CD4-positive, CD25-positive, alpha-beta regulatory T cell (primary cell): Measurements from ENCODE around the gene MINAR2. TPM values are rescaled to one million over a fixed set of nuclear protein-coding genes. Genes with fewer than 3 reads are reported as not detected.

Experiments
- ATAC-seq, 2 donors: fragments of 150-1000 bp; cut with Tn5 transposase; one replicate each; pipeline ENCODE4 v1.10.0; 2021; ENCODE audit warnings: low read depth in 2 of 2, moderate number of reproducible peaks in 2 of 2, moderate library complexity in 1 of 2
- DNase-seq, 3 donors: peaks; one replicate each; pipeline versions ENCODE4 v3.0.0 to v3.0.0-alpha.2; 2012 to 2022; ENCODE audit warnings: mixed read lengths in 1 of 3
- H3K27ac ChIP-seq: one replicate; pipeline ENCODE4 v1.7.0; 2013; ENCODE audit warnings: mild to moderate bottlenecking, low read length; ENCODE audit not compliant: insufficient read depth, poor library complexity, severe bottlenecking
- H3K27me3 ChIP-seq: one replicate; pipeline ENCODE4 v1.7.0; 2013; ENCODE audit warnings: low read length; ENCODE audit not compliant: control insufficient read depth, insufficient read depth
- H3K36me3 ChIP-seq: one replicate; pipeline ENCODE4 v1.7.0; 2013; ENCODE audit warnings: mild to moderate bottlenecking, low read length, moderate library complexity; ENCODE audit not compliant: control insufficient read depth, insufficient read depth
- H3K4me1 ChIP-seq: 2 replicates; pipeline ENCODE4 v1.7.0; 2013; ENCODE audit warnings: mild to moderate bottlenecking, low read length; ENCODE audit not compliant: insufficient read depth, control insufficient read depth, poor library complexity, severe bottlenecking
- H3K4me3 ChIP-seq: one replicate; pipeline ENCODE4 v1.7.0; 2013; ENCODE audit warnings: low read depth, mild to moderate bottlenecking, low read length, moderate library complexity
- H3K9me3 ChIP-seq, 2 experiments: 1 replicate in 1 of 2; 2 replicates in 1 of 2; pipeline ENCODE4 v1.7.0; 2013; ENCODE audit warnings: low read length in 2 of 2, mild to moderate bottlenecking in 1 of 2, moderate library complexity in 1 of 2; ENCODE audit not compliant: control insufficient read depth in 2 of 2
- H3K27ac Mint-ChIP-seq, 3 donors: one replicate each; pipeline ENCODE4 v1.8.0; 2020 to 2022; ENCODE audit warnings: mild to moderate bottlenecking in 3 of 3, mixed read lengths in 3 of 3, moderate library complexity in 2 of 3
- H3K27me3 Mint-ChIP-seq: one replicate; pipeline ENCODE4 v1.8.0; 2022; ENCODE audit warnings: mild to moderate bottlenecking, mixed read lengths
- H3K36me3 Mint-ChIP-seq: one replicate; pipeline ENCODE4 v1.8.0; 2020; ENCODE audit warnings: mixed read lengths
- H3K4me1 Mint-ChIP-seq, 4 donors: one replicate each; pipeline ENCODE4 v1.8.0; 2020 to 2022; ENCODE audit warnings: mixed read lengths in 4 of 4, mild to moderate bottlenecking in 1 of 4
- H3K4me3 Mint-ChIP-seq, 4 donors: one replicate each; pipeline ENCODE4 v1.8.0; 2020 to 2022; ENCODE audit warnings: mild to moderate bottlenecking in 4 of 4, mixed read lengths in 4 of 4, moderate library complexity in 3 of 4
- H3K9me3 Mint-ChIP-seq, 7 donors: one replicate each; pipeline ENCODE4 v1.8.0; 2020 to 2022; ENCODE audit warnings: mixed read lengths in 7 of 7, mild to moderate bottlenecking in 3 of 7, moderate library complexity in 2 of 7
- polyA plus RNA-seq, 4 donors: library from polyadenylated mRNA; unstranded; fragments of 300-500 nt; fragmentation: Illumina TruSeq; gene quantifications; one replicate each; pipeline ENCODE4 v1.2.3, GENCODE V29; 2021
- total RNA-seq: library from RNA; stranded (reverse); gene quantifications from one replicate; pipeline ENCODE4 v1.2.3, GENCODE V29; 2022

MINAR2 gene
- total and polyA plus RNA-seq, 5 donors from 2014 or later = not detected

- H3K4me1 ChIP-seq = no peaks in the 10 kb centered on the region
- H3K4me3 ChIP-seq = no peak overlapping the region
- Mint-ChIP-seq H3K4me1 (no peaks in the 10 kb centered on the region), H3K27me3 (no peaks in the 10 kb centered on the region), H3K27ac (no peak overlapping the region), H3K9me3 (peaks cover 0 to 4% (median 2%) of the 10 kb centered on the region in 7 donors), H3K36me3 (no peaks in the 10 kb centered on the region), H3K4me3 (no peak overlapping the region)
- H3K27ac ChIP-seq = no peak overlapping the region
- no peaks in the 10 kb centered on the region for H3K36me3 ChIP-seq
- no peak for DNase-seq
- H3K27me3 ChIP-seq = no peaks in the 10 kb centered on the region
- no peaks in the 10 kb centered on the region for H3K9me3 ChIP-seq
- no peak for ATAC-seq
Observed at GRCh38 chr5:129724647-129725046, 23.2 kb upstream of the MINAR2 start.

DNA sequence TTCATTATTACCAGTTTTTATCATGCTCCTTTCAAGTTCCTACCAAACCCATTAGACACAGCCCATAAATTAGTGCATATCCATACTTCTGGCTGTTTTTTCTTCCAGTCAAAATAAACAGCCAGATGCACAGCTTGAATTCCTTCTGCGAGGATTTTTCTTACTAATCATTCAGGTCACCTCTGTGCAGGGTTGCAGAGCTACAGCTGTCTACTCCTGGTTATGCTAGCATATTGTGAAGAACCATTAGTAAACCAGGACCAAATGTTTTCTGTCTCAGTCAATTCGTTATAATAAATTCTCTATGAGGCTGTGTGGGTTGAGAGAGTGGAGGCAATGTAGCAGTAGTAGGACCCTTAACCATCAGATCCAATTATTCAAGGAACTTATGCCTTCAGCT is 8.1 kb upstream of the MINAR2 start:
- no peak for ATAC-seq
- H3K4me1 ChIP-seq = no peaks in the 10 kb centered on the region
- H3K27ac ChIP-seq = no peak overlapping the region
- H3K27ac Mint-ChIP-seq = no peak overlapping the region
- H3K36me3 Mint-ChIP-seq = no peaks in the 10 kb centered on the region
- H3K27me3 Mint-ChIP-seq = no peaks in the 10 kb centered on the region
- no peaks in the 10 kb centered on the region for H3K4me1 Mint-ChIP-seq
- H3K9me3 Mint-ChIP-seq = peaks cover 0 to 1% (median 0%) of the 10 kb centered on the region in 7 donors
- H3K27me3 ChIP-seq = no peaks in the 10 kb centered on the region
- H3K36me3 ChIP-seq = no peaks in the 10 kb centered on the region
- no peak overlapping the region for H3K4me3 ChIP-seq
- no peak overlapping the region for H3K4me3 Mint-ChIP-seq
- H3K9me3 ChIP-seq = no peaks in the 10 kb centered on the region
- DNase-seq = no peak

DNA sequence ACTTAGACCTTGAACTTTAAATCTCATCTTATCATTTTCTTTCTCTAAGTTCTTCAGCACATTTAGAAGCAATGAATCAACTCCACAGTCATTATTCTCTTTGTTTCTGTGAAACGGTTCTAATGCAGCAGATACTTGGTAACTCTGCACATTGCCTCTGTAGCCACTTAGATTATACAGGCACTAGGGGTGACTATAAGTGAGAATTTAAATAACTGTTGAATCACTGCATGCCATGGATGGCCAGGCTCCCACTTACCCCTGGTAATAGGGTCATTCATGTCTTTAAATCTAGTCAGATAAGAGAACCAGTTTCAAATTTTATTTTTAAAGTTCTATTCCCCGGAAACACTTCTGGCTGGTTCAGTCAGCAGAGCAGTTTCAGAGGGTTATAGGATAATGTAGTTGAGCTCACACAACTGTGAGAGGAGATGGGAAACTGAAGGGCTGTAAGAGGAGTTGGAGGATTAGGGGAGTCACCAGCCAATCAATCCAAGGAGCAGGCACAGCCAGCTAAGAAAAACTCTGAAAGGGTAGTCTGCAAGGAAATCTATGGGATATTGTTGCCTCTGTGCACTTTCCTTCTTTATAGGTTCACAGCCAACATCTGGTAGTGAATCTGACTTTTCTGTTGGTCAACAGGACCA is 4.2 kb upstream of the MINAR2 start:
- H3K9me3 Mint-ChIP-seq = peaks cover 0 to 2% (median 0%) of the 10 kb centered on the region in 7 donors
- H3K27ac ChIP-seq = no peak overlapping the region
- ATAC-seq = no peak
- H3K36me3 ChIP-seq = no peaks in the 10 kb centered on the region
- no peaks in the 10 kb centered on the region for H3K36me3 Mint-ChIP-seq
- no peak for DNase-seq
- no peaks in the 10 kb centered on the region for H3K4me1 Mint-ChIP-seq
- H3K27me3 Mint-ChIP-seq = no peaks in the 10 kb centered on the region
- H3K27ac Mint-ChIP-seq = no peak overlapping the region
- H3K4me3 ChIP-seq = no peak overlapping the region
- H3K9me3 ChIP-seq = no peaks in the 10 kb centered on the region
- no peaks in the 10 kb centered on the region for H3K27me3 ChIP-seq
- H3K4me1 ChIP-seq = no peaks in the 10 kb centered on the region
- no peak overlapping the region for H3K4me3 Mint-ChIP-seq

DNA sequence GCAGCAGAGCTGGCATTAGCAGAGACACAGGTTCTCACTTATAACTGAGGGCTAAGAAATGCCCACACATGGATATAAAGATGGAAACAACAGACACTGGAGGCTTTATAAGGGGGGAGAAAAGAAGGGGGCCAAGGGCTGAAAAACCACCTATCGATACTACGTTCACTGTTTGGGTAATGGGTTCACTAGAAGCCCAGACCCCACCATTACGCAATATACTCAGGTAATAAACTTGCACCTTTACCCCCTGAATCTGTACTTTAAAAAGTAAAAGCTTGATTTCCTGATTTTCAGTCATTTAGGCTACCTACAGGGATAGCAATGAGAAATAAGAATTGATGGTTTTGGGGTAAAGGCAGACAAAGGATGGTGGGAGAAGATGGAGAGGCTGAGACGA is 1.9 kb upstream of the MINAR2 start:
- DNase-seq (no peak), ATAC-seq (no peak)

DNA sequence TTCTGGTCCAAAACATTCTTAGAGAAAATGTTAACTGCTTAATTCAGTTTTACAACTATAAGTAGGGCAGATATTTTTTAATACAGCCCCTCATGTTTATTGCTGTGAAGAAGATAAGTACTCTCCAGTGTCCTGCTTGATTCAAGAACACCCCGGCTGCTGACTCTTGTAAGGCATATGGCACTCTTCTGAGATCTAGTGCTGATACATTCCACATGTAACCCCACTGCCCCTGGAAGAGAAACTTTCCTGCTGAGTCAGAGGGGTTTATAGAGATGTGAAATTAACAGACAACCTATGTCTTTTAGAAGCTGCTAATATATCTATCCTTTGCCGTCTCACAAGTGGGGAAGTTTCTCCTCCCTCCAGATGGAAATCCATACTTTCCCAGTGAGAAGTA is 1.0 kb upstream of the MINAR2 start:
- Mint-ChIP-seq H3K27ac (no peak overlapping the region), H3K4me1 (no peaks in the 10 kb centered on the region), H3K9me3 (peaks cover 0 to 2% (median 0%) of the 10 kb centered on the region in 7 donors), H3K27me3 (no peaks in the 10 kb centered on the region), H3K4me3 (no peak overlapping the region), H3K36me3 (no peaks in the 10 kb centered on the region)
- Histone ChIP-seq H3K4me1 (no peaks in the 10 kb centered on the region), H3K9me3 (no peaks in the 10 kb centered on the region), H3K27ac (no peak overlapping the region), H3K4me3 (no peak overlapping the region), H3K36me3 (no peaks in the 10 kb centered on the region), H3K27me3 (no peaks in the 10 kb centered on the region)
- ATAC-seq (no peak), DNase-seq (no peak)

More for the DNA sequence above, 1.9 kb upstream of the MINAR2 start:
- no peak overlapping the region for H3K4me3 ChIP-seq
- no peak overlapping the region for H3K4me3 Mint-ChIP-seq
- H3K4me1 Mint-ChIP-seq = no peaks in the 10 kb centered on the region
- no peaks in the 10 kb centered on the region for H3K27me3 Mint-ChIP-seq
- no peak overlapping the region for H3K27ac Mint-ChIP-seq
- peaks cover 0 to 2% (median 0%) of the 10 kb centered on the region in 7 donors for H3K9me3 Mint-ChIP-seq
- H3K27me3 ChIP-seq = no peaks in the 10 kb centered on the region
- H3K36me3 Mint-ChIP-seq = no peaks in the 10 kb centered on the region
- H3K9me3 ChIP-seq = no peaks in the 10 kb centered on the region
- H3K4me1 ChIP-seq = no peaks in the 10 kb centered on the region
- H3K36me3 ChIP-seq = no peaks in the 10 kb centered on the region
- no peak overlapping the region for H3K27ac ChIP-seq

DNA sequence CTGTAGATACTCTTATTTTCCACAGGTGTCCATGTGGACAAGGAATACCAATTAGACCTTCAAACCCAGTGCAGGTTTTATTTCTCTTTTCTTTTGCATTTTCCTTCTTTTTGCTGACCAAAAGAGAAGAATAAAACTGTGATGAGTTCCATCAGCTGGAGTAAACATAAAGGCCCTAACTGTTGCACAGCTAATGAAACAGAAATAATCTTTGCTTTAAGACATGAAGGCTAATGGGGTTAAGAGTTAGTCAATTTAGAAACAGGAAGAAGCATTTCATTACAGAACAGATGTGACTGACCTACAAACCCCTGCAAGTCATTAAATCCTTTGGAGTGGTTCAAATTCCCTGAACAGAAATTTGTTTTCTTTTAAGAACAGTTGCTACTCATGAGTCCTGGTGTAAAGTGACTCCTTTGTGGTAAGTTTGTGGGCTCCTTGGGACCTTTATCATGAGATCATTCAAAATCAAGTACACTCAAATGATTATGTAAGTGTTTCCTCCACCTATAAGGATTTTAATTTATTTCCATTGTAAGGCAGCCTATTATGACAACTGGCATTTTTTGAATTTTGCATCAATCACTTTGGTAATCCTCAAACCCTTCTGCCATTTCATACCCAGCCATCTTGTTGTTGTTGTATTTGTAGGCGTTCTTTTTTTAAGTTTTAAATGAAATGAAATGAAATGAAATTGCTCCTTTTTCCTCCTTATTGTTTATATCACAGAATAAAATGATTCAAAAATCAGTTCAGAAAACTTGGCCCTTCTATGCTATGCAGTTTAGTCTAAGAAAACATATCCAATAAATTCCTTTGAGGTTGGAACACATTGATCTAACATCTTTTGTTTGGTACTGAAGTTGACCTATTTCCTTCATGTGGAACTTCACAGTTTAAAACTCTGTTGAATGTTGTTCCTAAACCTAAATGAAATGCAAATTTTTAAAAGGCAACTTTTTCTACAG is 1.3 kb downstream of the MINAR2 start:
- Mint-ChIP-seq H3K9me3 (peaks cover 0 to 2% (median 0%) of the 10 kb centered on the region in 7 donors), H3K27me3 (no peaks in the 10 kb centered on the region), H3K4me1 (no peaks in the 10 kb centered on the region), H3K4me3 (no peak overlapping the region), H3K27ac (no peak overlapping the region), H3K36me3 (no peaks in the 10 kb centered on the region)
- Histone ChIP-seq H3K4me3 (no peak overlapping the region), H3K36me3 (no peaks in the 10 kb centered on the region), H3K27ac (no peak overlapping the region), H3K4me1 (no peaks in the 10 kb centered on the region), H3K9me3 (no peaks in the 10 kb centered on the region), H3K27me3 (no peaks in the 10 kb centered on the region)
- ATAC-seq = no peak
- no peak for DNase-seq

GRCh38 chr5:129760636-129761325 is 12.9 kb downstream of the MINAR2 start:
- no peaks in the 10 kb centered on the region for H3K27me3 ChIP-seq
- no peaks in the 10 kb centered on the region for H3K36me3 ChIP-seq
- H3K4me3 Mint-ChIP-seq = no peak overlapping the region
- no peak overlapping the region for H3K4me3 ChIP-seq
- H3K4me1 Mint-ChIP-seq = no peaks in the 10 kb centered on the region
- no peaks in the 10 kb centered on the region for H3K9me3 Mint-ChIP-seq
- no peak for DNase-seq
- no peaks in the 10 kb centered on the region for H3K9me3 ChIP-seq
- no peaks in the 10 kb centered on the region for H3K36me3 Mint-ChIP-seq
- no peaks in the 10 kb centered on the region for H3K27me3 Mint-ChIP-seq
- no peak overlapping the region for H3K27ac ChIP-seq
- no peaks in the 10 kb centered on the region for H3K4me1 ChIP-seq
- H3K27ac Mint-ChIP-seq = no peak overlapping the region
- no peak for ATAC-seq
